Right ventricle myocardium superior (tissue), 1 donor: ENCODE measurements around the gene DNAJC3. TPM values are rescaled to one million over a fixed set of nuclear protein-coding genes. Genes with fewer than 3 reads are reported as not detected.

ENCODE experiments used
- ATAC-seq: fragments of 200-7000 bp; cut with Tn5 transposase; one replicate; pipeline ENCODE4 v1.9.1; 2020; ENCODE audit warnings: mild to moderate bottlenecking; ENCODE audit not compliant: poor library complexity
- DNase-seq: peaks from one replicate; pipeline ENCODE4 v3.0.0-alpha.2; 2020
- intact Hi-C: fragments of 100-400 bp; cut with DNase I; formaldehyde crosslinking; loops from one replicate; pipeline ENCODE4 v1.11.2; 2022
- total RNA-seq: library from RNA; stranded (reverse); fragmentation: NEBNext Ultra II Directional; extraction: Animal tissue kit (Norgen Biotek cat#: 25700); gene quantifications from one replicate; pipeline ENCODE4 v1.2.1, GENCODE V29; 2021
- donor health status: DM: no; HTN: yes; CAD: no; lungs with severe emphysema.

Gene DNAJC3
- total RNA-seq, 1 donor from 2014 or later = 26.2 TPM

DNA sequence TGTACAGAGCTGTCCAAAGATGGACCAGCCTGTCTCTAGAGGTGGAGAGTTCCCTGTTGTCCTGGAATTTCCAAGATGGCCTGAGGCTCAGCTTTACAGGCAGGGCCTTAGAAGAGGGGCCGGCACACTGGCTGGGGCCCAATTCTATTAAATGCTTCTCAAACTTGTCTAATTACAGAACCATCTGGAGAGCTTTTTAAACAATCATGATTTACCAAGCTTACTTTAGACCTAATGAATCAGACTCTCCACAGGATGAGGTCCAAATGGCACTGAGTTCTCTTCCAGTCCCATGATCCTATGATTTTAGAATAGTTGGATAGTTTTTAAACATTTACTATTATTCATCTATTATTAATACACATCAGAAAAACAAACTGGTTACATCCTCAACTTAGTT lies 123.5 kb downstream of the DNAJC3 start:
- DNase-seq (no peak), ATAC-seq (no peak)
- intact Hi-C loops = no loop called here

GRCh38 chr13:95801825-95802224 lies 124.9 kb downstream of the DNAJC3 start:
- DNase-seq = no peak
- intact Hi-C loops = no loop called here
- no peak for ATAC-seq

GRCh38 chr13:95805921-95806320 lies 129.0 kb downstream of the DNAJC3 start:
- intact Hi-C loops = no loop called here
- ATAC-seq (no peak), DNase-seq (no peak)

DNA sequence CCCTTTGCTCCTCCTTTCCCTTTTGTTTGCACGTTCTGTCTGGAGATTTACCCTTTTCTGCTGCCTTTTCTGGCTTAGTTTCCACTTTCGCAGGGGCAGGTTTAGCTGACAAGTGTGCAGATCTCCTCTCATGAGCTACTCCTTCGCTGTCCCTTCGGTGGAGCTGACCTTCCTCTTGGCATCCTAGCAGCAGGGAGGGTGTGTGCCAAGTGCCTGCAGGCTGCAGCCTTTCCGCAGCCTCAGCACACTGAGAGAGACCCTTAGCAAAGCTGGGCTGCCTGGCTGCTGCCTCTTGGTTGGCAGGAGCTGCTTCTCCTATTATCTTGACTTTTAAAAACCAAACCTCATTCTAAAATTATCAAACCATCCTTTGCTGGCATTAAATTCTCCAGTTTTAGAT lies 132.5 kb downstream of the DNAJC3 start:
- ATAC-seq (peak; percentile 55), DNase-seq (no peak)
- intact Hi-C loops = no loop called here

- intact Hi-C loops = no loop called here
- DNase-seq (no peak), ATAC-seq (no peak)
Observed at GRCh38 chr13:95813139-95813538, 136.2 kb downstream of the DNAJC3 start.

DNA sequence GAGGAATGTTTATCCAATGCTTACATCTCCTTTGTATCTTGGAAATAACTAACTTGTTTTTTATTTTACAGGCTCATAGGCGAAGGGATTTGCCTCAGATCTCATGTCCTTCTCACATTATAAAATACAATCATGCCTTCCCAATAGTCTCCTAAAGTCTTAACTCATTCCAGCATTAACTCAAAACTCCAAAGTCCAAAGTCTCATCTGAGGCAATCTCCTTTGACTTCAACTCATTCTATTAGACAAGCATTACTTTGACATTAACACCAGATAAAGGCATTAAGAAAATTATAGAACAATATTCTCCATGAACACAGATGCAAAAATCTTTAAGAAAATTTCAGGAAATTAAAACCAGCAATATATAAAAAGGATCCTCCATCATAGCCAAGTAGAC lies 137.6 kb downstream of the DNAJC3 start:
- intact Hi-C loops = no loop called here
- DNase-seq = no peak
- no peak for ATAC-seq

- DNase-seq (no peak), ATAC-seq (no peak)
- intact Hi-C loops = no loop called here
Observed at GRCh38 chr13:95822303-95822702, 145.4 kb downstream of the DNAJC3 start.

- no peak for DNase-seq
- intact Hi-C loops = loop anchor here (10.0 kb wide), 1 partner anchor 338 kb away; no protein-coding TSS in a partner anchor
- no peak for ATAC-seq
Observed at GRCh38 chr13:95833126-95833525, 156.2 kb downstream of the DNAJC3 start.

DNA sequence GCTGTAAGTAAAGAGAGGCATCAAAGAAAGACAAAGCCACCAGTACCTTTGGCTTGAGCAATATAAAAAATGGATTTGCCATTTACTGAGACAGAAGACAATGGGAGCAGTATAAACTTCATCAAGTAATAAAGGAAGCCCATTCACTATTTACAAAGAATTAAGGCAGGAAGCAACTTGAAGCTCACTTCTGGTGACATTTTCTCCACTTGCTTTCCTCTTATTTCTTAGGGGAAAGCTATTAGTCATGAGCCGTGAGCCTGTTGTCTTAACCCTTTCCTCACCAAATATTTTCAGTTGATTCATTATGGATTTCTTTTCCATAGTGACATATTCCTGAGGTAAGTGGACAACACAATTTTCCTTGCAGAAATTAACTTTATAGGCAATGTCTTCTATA lies 156.8 kb downstream of the DNAJC3 start:
- intact Hi-C loops = loop anchor here (2.0 to 10.0 kb wide), 2 partner anchors 209 to 339 kb away; no protein-coding TSS in a partner anchor
- ATAC-seq (no peak), DNase-seq (no peak)

DNA sequence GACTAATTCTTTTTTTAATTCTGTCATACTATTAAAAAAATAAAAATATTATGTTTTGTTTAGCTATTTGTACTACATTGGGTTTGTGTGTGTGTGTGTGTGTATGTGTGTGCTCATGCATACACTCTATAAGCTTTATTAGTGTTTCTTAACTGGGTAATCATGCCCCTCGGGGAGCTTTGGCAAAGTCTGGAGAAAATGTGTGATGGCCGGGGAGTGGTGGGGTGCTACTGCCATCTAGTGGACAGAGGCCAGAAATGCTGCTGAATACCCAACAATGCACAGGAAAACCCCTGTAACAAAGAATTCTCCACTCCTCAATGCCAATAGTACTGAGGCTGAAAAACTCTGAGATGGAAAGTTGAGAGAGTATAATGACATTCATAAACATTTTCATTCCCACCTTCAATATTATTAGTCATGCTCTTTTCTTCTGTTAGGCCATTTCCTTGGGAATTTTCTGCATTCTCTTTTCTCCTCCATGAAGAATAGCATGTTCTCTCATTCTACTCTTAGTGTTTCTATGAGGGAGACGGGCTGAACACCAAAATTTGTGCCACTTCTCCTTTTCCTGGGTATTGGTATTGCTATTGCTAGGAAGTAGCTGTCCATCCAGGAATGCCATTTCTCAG lies 157.3 kb downstream of the DNAJC3 start:
- intact Hi-C loops = loop anchor here (2.0 to 10.0 kb wide), 2 partner anchors 209 to 339 kb away; no protein-coding TSS in a partner anchor
- ATAC-seq (peak; percentile 88), DNase-seq (peak; percentile 58)

DNA sequence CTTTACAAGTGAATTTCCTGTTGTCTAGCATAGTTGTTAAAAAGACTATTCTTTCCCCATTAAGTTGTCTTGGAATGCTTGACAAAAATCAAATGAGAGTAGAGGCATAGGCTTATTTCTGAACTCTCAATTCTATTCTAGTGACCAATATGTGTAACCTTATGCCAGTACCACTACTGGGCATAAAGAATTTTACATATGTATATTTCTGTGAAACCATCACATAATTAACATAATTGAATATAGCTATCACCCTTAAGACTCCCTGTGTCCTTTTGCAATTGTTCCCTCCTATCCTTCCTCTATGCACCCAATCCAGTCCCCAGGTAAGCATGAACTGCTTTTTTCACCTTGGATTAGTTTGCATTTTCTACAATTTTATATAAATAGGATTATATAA lies 165.0 kb downstream of the DNAJC3 start:
- no peak for ATAC-seq
- DNase-seq = no peak
- intact Hi-C loops = no loop called here

DNA sequence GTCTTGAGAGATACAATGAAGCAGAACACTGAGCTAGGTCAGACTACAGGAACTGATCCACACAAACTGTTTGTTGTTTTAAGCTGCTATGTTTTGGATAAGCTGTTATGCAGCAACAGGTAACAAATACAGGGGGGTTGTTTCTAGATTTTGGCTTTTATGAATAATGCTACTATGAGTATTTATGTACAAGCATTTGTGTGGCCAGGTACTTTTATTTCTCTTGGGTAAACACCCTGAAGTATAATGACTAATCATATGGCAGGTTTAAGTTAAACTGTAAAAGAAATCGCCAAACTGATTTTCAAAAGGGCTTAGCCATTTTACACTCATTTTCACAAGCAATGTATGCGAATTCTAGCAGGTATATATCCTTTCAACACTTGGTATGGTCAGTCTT lies 166.0 kb downstream of the DNAJC3 start:
- no peak for ATAC-seq
- intact Hi-C loops = no loop called here

More for the DNA sequence above, 166.0 kb downstream of the DNAJC3 start:
- DNase-seq = no peak

Other genes starting within 250 kb of the DNAJC3 start
- not detected for gene CLDN10, start 124.4 kb upstream of the DNAJC3 start, total RNA-seq
- gene DZIP1, start 32.4 kb upstream of the DNAJC3 start, total RNA-seq = 3.9 TPM